ENCODE data around the gene HELQ. TPM values are rescaled to one million over a fixed set of nuclear protein-coding genes. Genes with fewer than 3 reads are reported as not detected.

The HELQ gene
- 20.1 and 26.8 TPM in 2 replicates for total RNA-seq (2011; cell fraction: chromatin; rRNA removed; ENCODE audit: low replicate concordance)
- 17.3 and 20.3 TPM in 2 replicates for total RNA-seq (2011; cell fraction: nucleolus; rRNA removed)
- total RNA-seq (2011; cell fraction: nucleoplasm; rRNA removed): 22.4 and 22.8 TPM in 2 replicates
- total RNA-seq (2014; rRNA removed) (15.2 and 16.3 TPM in 2 replicates), total RNA-seq (2014; rRNA removed; fragmentation: Illumina TruSeq; extraction: Trizol) (11.9 and 12.7 TPM in 2 replicates), total RNA-seq (2015; rRNA removed; fragmentation: Illumina TruSeq; extraction: Trizol) (11.3 and 12.6 TPM in 2 replicates), total RNA-seq (2021) (11.0 and 13.5 TPM in 2 replicates), polyA plus RNA-seq (2011; rRNA removed) (11.6 and 13.1 TPM in 2 replicates), polyA plus RNA-seq (2014; fragmentation: Illumina TruSeq; extraction: Trizol) (10.9 and 12.7 TPM in 2 replicates), polyA plus RNA-seq (2014; fragmentation: Nextera tagmentation; extraction: Ambion mirVana) (1 to 10 TPM; 3.5 to 5.6 TPM), polyA plus RNA-seq (2014; rRNA removed) (9.2 and 15.7 TPM in 2 replicates), polyA minus RNA-seq (2011; rRNA and poly(A)+ RNA removed) (18.7 and 21.2 TPM in 2 replicates), Bru-seq, nascent RNA (percentile 63 among the genes with signal in this experiment), BruChase-seq, experiment 1, labeled RNA remaining after a 2-hour chase (percentile 69 among the genes with signal in this experiment), BruChase-seq, experiment 2, labeled RNA remaining after a 6-hour chase (percentile 67 among the genes with signal in this experiment)
- 3.9 and 5.7 TPM in 2 replicates for polyA plus RNA-seq (2011; cell fraction: cytosol; rRNA removed)
- 11.0 and 11.1 TPM in 2 replicates for polyA plus RNA-seq (2011; cell fraction: nucleus; rRNA removed)
- 8.6 and 9.3 TPM in 2 replicates for polyA plus RNA-seq (2012)
- polyA minus RNA-seq (2011; cell fraction: cytosol; rRNA and poly(A)+ RNA removed): 2.5 and 5.2 TPM in 2 replicates
- 18.3 and 32.5 TPM in 2 replicates for polyA minus RNA-seq (2011; cell fraction: nucleus; rRNA and poly(A)+ RNA removed)
- long read RNA-seq, experiment 1, transcript HELQ-201 (18 exons, 3,579 nt): major isoform, 6 of 33 reads
- long read RNA-seq, experiment 1, partial matches to known transcripts: 13 of 33 reads
- long read RNA-seq, experiment 1, other reads (novel, unspliced or antisense): 8 of 33 reads
- long read RNA-seq, experiment 2, partial matches to known transcripts: 6 of 11 reads
- long read RNA-seq, experiment 2, other reads (novel, unspliced or antisense): 2 of 11 reads
- long read RNA-seq, experiment 3, partial matches to known transcripts: 8 of 11 reads
- long read RNA-seq, experiment 3, other reads (novel, unspliced or antisense): 0 of 11 reads

DNA sequence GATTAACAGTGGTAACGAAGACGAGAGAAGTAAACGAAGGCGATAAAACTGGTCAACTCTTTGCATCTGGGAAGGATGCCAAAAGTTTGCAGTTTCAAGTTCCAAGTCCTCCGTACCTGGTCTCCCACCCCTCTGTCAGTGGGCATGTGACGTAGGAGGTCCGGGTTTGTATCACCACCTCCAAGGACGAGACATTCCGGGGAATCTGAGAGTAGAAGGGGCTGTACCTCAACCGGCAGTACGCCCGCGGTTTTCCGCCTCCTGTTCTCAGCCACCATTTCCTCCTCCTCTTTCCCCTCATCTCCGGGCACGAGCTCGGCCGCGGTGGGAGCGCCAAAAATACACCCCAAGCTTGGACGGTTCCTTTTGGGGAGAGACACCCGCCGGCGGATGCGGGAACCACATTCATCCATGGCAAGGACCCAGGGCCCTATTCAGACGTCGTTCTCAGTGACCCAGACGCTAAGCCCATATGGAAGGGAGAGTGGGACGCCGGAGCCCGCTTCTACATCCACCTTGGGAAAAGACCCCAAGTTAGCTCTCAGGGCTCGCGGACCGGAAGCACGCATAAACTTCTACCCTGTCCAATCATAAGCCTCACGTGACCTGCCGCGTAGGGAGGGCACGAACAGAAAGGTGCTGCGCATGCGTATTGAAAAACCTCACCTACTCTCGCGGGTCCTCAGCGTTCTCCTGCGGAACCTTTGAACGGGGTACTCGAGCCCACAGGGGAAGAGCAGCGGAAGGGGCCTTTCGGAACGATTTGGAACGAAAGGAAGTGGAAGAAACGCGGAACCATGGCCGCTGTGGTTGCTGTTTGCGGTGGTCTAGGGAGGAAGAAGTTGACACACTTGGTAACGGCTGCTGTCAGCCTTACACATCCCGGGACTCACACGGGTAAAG lies at the start of gene HELQ, which contains the start of gene MRPS18C:
Gene HELQ, minus strand, starts transcription at position 543 of the 903 bp plus-strand sequence. Its CDS starts 130 bp downstream, at position 413.
Gene MRPS18C, plus strand, starts transcription at position 778 of the 903 bp plus-strand sequence. Its CDS starts 20 bp downstream, at position 798.
- H3K79me2 ChIP-seq (ENCODE audit: control insufficient read depth, insufficient read depth, low read length): peaks cover 59% of the 10 kb centered on the region
- peak within 1 kb of the TSS; percentile 92 for H2AFZ ChIP-seq (ENCODE audit: low read depth, low read length)
- no peak for TF ChIP-seq ELK3 (CRISPR knock-in tag; IDR thresholded peaks at IDR 0.05)
- TF ChIP-seq LARP7 (IDR thresholded peaks at IDR 0.05): no peak; the same call in 1 of the 2 replicates
- no peak for TF ChIP-seq SMARCA4 (IDR thresholded peaks at IDR 0.05)
- TF ChIP-seq NRF1 (conservative IDR thresholded peaks at IDR 0.05 in 1 of 2, IDR thresholded peaks at IDR 0.05 in 1 of 2): peak; percentile 98 to 99
- no peak for TF ChIP-seq ILF3 (IDR thresholded peaks at IDR 0.05; ENCODE audit: borderline replicate concordance)
- TF ChIP-seq, protein P1, sequence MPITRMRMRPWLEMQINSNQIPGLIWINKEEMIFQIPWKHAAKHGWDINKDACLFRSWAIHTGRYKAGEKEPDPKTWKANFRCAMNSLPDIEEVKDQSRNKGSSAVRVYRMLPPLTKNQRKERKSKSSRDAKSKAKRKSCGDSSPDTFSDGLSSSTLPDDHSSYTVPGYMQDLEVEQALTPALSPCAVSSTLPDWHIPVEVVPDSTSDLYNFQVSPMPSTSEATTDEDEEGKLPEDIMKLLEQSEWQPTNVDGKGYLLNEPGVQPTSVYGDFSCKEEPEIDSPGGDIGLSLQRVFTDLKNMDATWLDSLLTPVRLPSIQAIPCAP (CRISPR knock-in tag; IDR thresholded peaks at IDR 0.05; ENCODE audit: borderline replicate concordance): 0 out of 2 replicates have a peak, but pooled peaks have one; percentile 56
- TF ChIP-seq NONO (IDR thresholded peaks at IDR 0.05; ENCODE audit: low read depth in 2 of 2, low read length in 1 of 2): no peak
- TF ChIP-seq NCOA2 (IDR thresholded peaks at IDR 0.05; ENCODE audit: partially characterized antibody in 2 of 2): no peak
- TF ChIP-seq, protein P2, sequence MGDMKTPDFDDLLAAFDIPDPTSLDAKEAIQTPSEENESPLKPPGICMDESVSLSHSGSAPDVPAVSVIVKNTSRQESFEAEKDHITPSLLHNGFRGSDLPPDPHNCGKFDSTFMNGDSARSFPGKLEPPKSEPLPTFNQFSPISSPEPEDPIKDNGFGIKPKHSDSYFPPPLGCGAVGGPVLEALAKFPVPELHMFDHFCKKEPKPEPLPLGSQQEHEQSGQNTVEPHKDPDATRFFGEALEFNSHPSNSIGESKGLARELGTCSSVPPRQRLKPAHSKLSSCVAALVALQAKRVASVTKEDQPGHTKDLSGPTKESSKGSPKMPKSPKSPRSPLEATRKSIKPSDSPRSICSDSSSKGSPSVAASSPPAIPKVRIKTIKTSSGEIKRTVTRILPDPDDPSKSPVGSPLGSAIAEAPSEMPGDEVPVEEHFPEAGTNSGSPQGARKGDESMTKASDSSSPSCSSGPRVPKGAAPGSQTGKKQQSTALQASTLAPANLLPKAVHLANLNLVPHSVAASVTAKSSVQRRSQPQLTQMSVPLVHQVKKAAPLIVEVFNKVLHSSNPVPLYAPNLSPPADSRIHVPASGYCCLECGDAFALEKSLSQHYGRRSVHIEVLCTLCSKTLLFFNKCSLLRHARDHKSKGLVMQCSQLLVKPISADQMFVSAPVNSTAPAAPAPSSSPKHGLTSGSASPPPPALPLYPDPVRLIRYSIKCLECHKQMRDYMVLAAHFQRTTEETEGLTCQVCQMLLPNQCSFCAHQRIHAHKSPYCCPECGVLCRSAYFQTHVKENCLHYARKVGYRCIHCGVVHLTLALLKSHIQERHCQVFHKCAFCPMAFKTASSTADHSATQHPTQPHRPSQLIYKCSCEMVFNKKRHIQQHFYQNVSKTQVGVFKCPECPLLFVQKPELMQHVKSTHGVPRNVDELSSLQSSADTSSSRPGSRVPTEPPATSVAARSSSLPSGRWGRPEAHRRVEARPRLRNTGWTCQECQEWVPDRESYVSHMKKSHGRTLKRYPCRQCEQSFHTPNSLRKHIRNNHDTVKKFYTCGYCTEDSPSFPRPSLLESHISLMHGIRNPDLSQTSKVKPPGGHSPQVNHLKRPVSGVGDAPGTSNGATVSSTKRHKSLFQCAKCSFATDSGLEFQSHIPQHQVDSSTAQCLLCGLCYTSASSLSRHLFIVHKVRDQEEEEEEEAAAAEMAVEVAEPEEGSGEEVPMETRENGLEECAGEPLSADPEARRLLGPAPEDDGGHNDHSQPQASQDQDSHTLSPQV (IDR thresholded peaks at IDR 0.05): no peak

More for the DNA sequence above, at the start of gene HELQ, which contains the start of gene MRPS18C:
- Histone ChIP-seq H3K4me1 (replicated peaks in 1 of 2; ENCODE audit: control insufficient read depth in 2 of 2, insufficient read depth in 2 of 2, low read length in 2 of 2) (no peaks in the 10 kb centered on the region; a peak in 1 of 5 replicates), H3K4me2 (ENCODE audit: insufficient read depth, low read length) (peak within 1 kb of the TSS; percentile 97), H4K20me1 (replicated peaks; ENCODE audit: control insufficient read depth, insufficient read depth, low read length) (no peaks in the 10 kb centered on the region), H3K9ac (ENCODE audit: insufficient read depth in 1 of 2, low read depth in 2 of 2, low read length in 2 of 2) (peak within 1 kb of the TSS; percentile 95), H3K9me3 (replicated peaks; ENCODE audit: control insufficient read depth, insufficient read depth, low read depth, low read length) (no peaks in the 10 kb centered on the region), H3K9me1 (ENCODE audit: control insufficient read depth, insufficient read depth, low read length) (no peaks in the 10 kb centered on the region), H3K36me3 (ENCODE audit: control insufficient read depth, insufficient read depth, low read length) (peaks cover 51% of the 10 kb centered on the region), H3K27me3 (ENCODE audit: control insufficient read depth in 2 of 2, insufficient read depth in 2 of 2, low read length in 2 of 2) (no peaks in the 10 kb centered on the region), H3K4me3 (peak within 1 kb of the TSS; percentile 68), H3K27ac (ENCODE audit: extremely low read depth, low read depth, low read length) (peak within 1 kb of the TSS; percentile 99)
- intact Hi-C loops (cut with micrococcal nuclease) (loop anchor here (2.0 to 5.0 kb wide), 2 partner anchors 42 to 93 kb away; no protein-coding TSS in a partner anchor), in situ Hi-C loops (cut with MboI) (no loop called here)
- ChIA-PET CTCF (ENCODE audit: low intra/inter-chr PET ratio) (no interaction called here), POLR2A (interaction anchor here (0.6 to 1.3 kb wide), 7 partner anchors 11 to 519 kb away, joined by 3 to 10 read pairs (median 4); no protein-coding TSS in a partner anchor)
- TSS peak; percentile 71 for BruUV-seq (replicated peaks)
- DNase-seq (ENCODE audit: extremely low read depth in 1 of 4, low spot score in 3 of 4): peak; percentile 94 to 99 (median 96)
- FAIRE-seq: peak; percentile 97
- peak; percentile 94 for ATAC-seq
- under 1% methylated on average over 53 of the region's 58 CpGs for WGBS (ENCODE audit: insufficient coverage, low coverage, missing lambda C conversion rate)

Measured in K562 (cell line).